A673 (cell line): ENCODE results near the gene ZNF816. TPM values are rescaled to one million over a fixed set of nuclear protein-coding genes. Genes with fewer than 3 reads are reported as not detected.

Source experiments
- BruUV-seq: library from RNA; stranded (reverse); fragments of 400-500 nt; replicated peaks from 2 replicates; lab custom pipeline; 2021; lab: Mats Ljungman, UMichigan
- CTCF ChIA-PET: fragments of 300-600 bp; sonication (Branson Sonifier 250); formaldehyde crosslinking; loops from one replicate; lab custom pipeline; 2022; ENCODE audit warnings: antibody characterized with exemption; lab: Charles Lee
- POLR2A ChIA-PET: fragments of 300-600 bp; sonication (Branson Sonifier 250); formaldehyde crosslinking; loops from one replicate; lab custom pipeline; 2022; ENCODE audit warnings: antibody characterized with exemption; ENCODE audit not compliant: low non-redundant PET; lab: Charles Lee
- DNase-seq: peaks from one replicate; pipeline ENCODE4 v3.0.0-alpha.2; 2015; ENCODE audit warnings: low spot score
- H3K27ac ChIP-seq: fragments of 200-600 bp; sonication (generic); 2 replicates; pipeline ENCODE4 v1.5.1; 2016; ENCODE audit warnings: mixed run types, low read depth, mild to moderate bottlenecking, mixed read lengths, antibody characterized with exemption, low read length; ENCODE audit not compliant: poor library complexity, severe bottlenecking
- H3K27me3 ChIP-seq: fragments of 200-600 bp; sonication (generic); replicated peaks from 2 replicates; pipeline ENCODE4 v1.6.1; 2017; ENCODE audit warnings: mixed run types, low read depth, mild to moderate bottlenecking, mixed read lengths, antibody characterized with exemption, low read length; ENCODE audit not compliant: insufficient read depth, poor library complexity
- H3K36me3 ChIP-seq: fragments of 200-600 bp; sonication (generic); 2 replicates; pipeline ENCODE4 v1.6.1; 2016; ENCODE audit warnings: mixed run types, mild to moderate bottlenecking, mixed read lengths, antibody characterized with exemption, low read length; ENCODE audit not compliant: insufficient read depth, poor library complexity, severe bottlenecking
- H3K4me1 ChIP-seq: fragments of 200-600 bp; sonication (generic); 2 replicates; pipeline ENCODE4 v1.6.1; 2017; ENCODE audit warnings: mixed run types, mild to moderate bottlenecking, mixed read lengths, antibody characterized with exemption, low read length; ENCODE audit not compliant: insufficient read depth, poor library complexity, severe bottlenecking
- H3K4me3 ChIP-seq: fragments of 200-600 bp; sonication (generic); 2 replicates; pipeline ENCODE4 v1.5.1; 2016; ENCODE audit warnings: low read depth, mixed run types, mild to moderate bottlenecking, mixed read lengths, low read length; ENCODE audit not compliant: poor library complexity, severe bottlenecking
- H3K9me3 ChIP-seq: fragments of 200-600 bp; sonication (generic); 2 replicates; pipeline ENCODE4 v1.6.1; 2016; ENCODE audit warnings: mixed run types, low read depth, mild to moderate bottlenecking, mixed read lengths, antibody characterized with exemption, low read length; ENCODE audit not compliant: poor library complexity, severe bottlenecking
- EZH2 ChIP-seq: fragments of 200-600 bp; sonication (generic); IDR thresholded peaks from 2 replicates; pipeline ENCODE4 v1.6.1; 2017; ENCODE audit warnings: borderline replicate concordance, low read depth, mild to moderate bottlenecking, mixed read lengths, antibody characterized with exemption, low read length; ENCODE audit not compliant: poor library complexity, severe bottlenecking
- intact Hi-C: fragments of 100-400 bp; cut with micrococcal nuclease; formaldehyde crosslinking; loops from one replicate; pipeline ENCODE4 v1.10.0; 2022; ENCODE audit not compliant: unreplicated experiment
- total RNA-seq: library from RNA; stranded (reverse); gene quantifications from 2 replicates; pipeline ENCODE4 v1.2.3, GENCODE V29; 2021
- TF ChIP-seq, protein P1 (sequence below): fragments of 300-800, 200-600 bp; sonication (generic); conservative IDR thresholded peaks from 2 replicates; pipeline ENCODE4 v1.5.1; 2017; ENCODE audit warnings: low read depth, mild to moderate bottlenecking, antibody characterized with exemption, low read length, moderate library complexity, mixed read lengths

Gene ZNF816
- total RNA-seq, 1 experiment from 2014 or later = 6.6 TPM

DNA sequence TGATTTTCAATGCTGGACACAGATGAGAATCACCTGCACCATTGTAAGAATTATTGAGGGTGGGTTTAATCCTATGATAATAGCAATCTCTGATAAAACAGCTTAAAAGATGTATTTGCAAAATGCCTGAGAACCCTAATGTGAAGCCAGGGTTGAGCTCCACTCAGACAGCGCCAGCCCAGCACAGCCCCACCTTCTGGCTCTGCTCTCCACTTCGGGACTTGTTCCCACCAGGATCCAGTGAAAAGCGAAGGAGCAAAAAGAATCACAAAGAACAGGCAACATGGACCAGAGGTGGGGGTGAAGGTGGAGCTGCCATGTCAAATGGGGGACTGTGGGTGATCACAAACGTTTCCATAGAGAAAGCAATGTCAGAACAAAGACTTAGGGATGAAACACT lies 18.6 kb upstream of the ZNF816 start:
- intact Hi-C loops = no loop called here
- H3K27ac ChIP-seq = no peak overlapping the region
- no peak for DNase-seq
- H3K4me3 ChIP-seq = no peak overlapping the region
- ChIA-PET POLR2A (no interaction called here), CTCF (no interaction called here)
- no TSS peak for BruUV-seq
- H3K4me1 ChIP-seq = no peaks in the 10 kb centered on the region
- H3K27me3 ChIP-seq = no peaks in the 10 kb centered on the region
- peaks cover 2% of the 10 kb centered on the region for H3K9me3 ChIP-seq
- no peaks in the 10 kb centered on the region for H3K36me3 ChIP-seq
- no peak for TF ChIP-seq EZH2
- TF ChIP-seq, protein P1, sequence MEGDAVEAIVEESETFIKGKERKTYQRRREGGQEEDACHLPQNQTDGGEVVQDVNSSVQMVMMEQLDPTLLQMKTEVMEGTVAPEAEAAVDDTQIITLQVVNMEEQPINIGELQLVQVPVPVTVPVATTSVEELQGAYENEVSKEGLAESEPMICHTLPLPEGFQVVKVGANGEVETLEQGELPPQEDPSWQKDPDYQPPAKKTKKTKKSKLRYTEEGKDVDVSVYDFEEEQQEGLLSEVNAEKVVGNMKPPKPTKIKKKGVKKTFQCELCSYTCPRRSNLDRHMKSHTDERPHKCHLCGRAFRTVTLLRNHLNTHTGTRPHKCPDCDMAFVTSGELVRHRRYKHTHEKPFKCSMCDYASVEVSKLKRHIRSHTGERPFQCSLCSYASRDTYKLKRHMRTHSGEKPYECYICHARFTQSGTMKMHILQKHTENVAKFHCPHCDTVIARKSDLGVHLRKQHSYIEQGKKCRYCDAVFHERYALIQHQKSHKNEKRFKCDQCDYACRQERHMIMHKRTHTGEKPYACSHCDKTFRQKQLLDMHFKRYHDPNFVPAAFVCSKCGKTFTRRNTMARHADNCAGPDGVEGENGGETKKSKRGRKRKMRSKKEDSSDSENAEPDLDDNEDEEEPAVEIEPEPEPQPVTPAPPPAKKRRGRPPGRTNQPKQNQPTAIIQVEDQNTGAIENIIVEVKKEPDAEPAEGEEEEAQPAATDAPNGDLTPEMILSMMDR = no peak

DNA sequence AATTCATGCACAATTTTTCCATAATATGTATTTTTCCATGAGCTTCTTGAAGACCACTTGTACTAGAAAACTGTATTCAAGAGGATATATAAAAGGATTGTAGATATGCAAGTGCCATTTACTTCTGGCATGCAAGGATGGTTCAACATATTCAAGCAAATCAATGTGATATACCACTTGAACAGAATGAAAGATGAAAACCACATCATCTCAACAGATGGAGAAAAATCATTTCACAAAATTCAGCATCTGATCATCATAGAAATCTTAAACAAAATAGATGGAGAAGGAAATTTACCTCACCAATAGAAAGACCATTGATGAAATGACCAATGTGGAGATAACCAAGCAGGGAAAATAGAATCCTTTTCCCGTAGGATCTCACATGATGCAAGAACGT lies 5.1 kb upstream of the ZNF816 start:
- Histone ChIP-seq H3K4me1 (no peaks in the 10 kb centered on the region), H3K27me3 (no peaks in the 10 kb centered on the region), H3K36me3 (no peaks in the 10 kb centered on the region), H3K4me3 (no peak overlapping the region), H3K9me3 (peaks cover 23% of the 10 kb centered on the region), H3K27ac (no peak overlapping the region)
- ChIA-PET CTCF (no interaction called here), POLR2A (no interaction called here)
- DNase-seq = no peak
- TF ChIP-seq, protein P1 = no peak
- TF ChIP-seq EZH2 = no peak
- no TSS peak for BruUV-seq
- intact Hi-C loops = no loop called here

GRCh38 chr19:52963247-52963618 lies 552 bp upstream of the ZNF816 start:
- intact Hi-C loops = no loop called here
- peak overlapping the region; percentile 52 for H3K27ac ChIP-seq
- no peaks in the 10 kb centered on the region for H3K4me1 ChIP-seq
- no peaks in the 10 kb centered on the region for H3K36me3 ChIP-seq
- ChIA-PET CTCF (no interaction called here), POLR2A (no interaction called here)
- BruUV-seq = no TSS peak
- peaks cover 33% of the 10 kb centered on the region for H3K9me3 ChIP-seq
- no peaks in the 10 kb centered on the region for H3K27me3 ChIP-seq
- peak overlapping the region; percentile 52 for H3K4me3 ChIP-seq
- TF ChIP-seq, protein P1 = no peak
- no peak for TF ChIP-seq EZH2
- DNase-seq = peak; percentile 17
